OCI-M2 (cell line): ENCODE results near the gene ZNF839.
"Not testable (repeated sequence)": the region's sequence is repeated elsewhere in the genome, so short reads cannot be mapped to it uniquely, and the experiment has no call there.

Source experiments
- DNase-seq: peaks from one replicate; lab custom pipeline; 2025; ENCODE audit not compliant: unreplicated experiment; lab: John Stamatoyannopoulos, UW

ZNF839 gene

DNA sequence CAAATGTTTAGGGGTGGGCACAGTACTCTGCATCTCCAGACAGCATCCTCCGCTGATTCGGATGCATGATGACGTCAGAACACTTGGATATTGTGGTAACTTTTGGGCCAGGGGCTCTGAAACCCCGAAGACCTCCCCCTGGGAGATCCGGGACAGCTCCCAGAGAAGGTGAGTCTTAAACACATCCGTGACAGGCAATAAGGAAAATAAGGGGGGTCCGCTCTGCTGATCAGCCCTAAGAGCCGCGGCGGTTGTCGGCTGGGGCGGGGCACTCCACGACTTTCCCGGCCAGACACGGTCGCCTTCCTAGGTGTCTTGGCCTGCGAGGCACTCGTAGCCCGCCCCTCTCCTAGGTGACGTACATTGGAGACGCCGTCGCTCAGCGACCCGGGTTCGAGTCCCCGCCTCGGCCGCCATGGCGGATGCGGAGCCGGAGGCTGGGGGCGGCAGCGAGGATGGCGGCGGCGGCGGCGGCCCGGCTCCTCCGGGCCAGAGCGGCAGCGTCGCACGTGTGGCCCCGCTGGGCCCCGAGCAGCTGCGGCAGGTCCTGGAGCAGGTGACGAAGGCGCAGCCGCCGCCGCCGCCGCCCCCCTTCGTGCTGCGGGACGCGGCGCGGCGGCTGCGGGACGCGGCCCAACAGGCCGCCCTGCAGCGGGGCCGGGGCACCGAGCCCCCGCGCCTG lies at the start of gene ZNF839:
Gene ZNF839, plus strand, starts transcription at position 396 of the 682 bp plus-strand sequence. Its CDS starts 20 bp downstream, at position 416.
- peak; percentile 47 for DNase-seq

DNA sequence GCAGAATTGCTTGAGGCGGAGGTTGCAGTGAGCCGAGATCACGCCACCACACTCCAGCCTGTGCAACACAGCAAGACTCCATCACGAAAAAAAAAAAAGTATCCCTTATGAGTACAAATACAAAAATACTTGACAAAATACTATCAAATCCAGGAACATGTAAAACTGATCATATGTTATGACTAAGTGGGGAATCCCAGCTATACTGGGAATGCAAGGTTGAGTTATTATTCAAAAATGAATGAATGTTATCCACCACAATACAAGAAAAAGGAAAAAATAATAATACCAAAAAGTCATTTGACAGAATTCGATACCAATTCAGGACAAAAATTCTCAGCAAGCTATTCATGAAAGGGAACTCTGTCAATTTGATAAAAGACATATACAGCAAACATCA lies 47.2 kb upstream of the ZNF839 start:
- DNase-seq, result no peak

GRCh38 chr14:102275866-102276265 lies 43.7 kb upstream of the ZNF839 start:
- no peak for DNase-seq

DNA sequence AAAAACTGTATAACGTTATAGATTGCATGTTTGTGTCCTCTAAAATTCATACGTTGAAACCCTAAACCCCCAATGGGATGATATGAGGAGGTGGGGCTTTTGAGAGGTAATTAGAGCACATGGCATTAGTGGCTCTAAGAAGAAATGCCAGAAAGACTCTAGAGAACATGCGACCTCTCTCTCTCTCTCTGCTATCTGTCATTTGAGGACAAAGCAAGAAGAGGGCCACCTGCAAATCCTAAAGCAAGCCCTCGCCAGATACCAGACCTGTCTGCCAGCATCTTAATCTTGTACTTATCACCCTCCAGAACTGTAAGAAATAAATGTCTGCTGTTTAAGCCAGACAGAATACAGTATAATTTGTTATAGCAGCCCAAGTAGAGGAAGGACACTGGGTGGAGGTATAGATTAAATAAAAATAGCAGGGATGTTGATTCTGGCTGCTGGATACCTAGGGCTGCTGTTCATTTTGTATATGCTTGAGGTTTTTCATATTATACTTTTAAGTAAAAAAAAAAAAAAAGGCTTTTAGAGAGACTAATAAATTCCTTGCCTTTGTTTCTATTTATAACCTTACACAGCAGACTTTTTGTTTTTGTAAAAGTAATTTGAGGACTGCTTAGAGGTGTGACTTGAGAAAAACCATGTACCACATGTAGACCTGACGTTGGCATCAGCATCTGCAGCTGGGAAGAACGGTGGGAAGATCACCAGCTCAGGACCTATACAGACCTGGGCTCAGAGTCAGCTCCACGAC lies 41.5 kb upstream of the ZNF839 start:
- no peak for DNase-seq

DNA sequence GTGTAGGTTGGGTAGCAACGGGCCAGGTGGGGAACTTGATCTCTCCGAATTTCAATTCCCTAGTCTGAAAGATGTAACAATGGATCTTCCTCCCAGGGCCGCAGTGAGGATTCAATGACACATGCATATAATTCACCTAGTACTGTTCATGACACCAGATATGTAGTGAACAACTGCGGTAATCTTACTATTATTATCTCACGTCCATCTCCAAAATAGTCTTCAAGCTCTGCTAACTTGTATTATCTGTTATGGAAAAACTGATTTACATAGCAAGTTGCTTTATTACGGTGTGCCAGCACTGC lies 41.0 kb upstream of the ZNF839 start:
- DNase-seq, result no peak

- DNase-seq, result no peak
Measured at GRCh38 chr14:102279282-102279681, 40.3 kb upstream of the ZNF839 start.

DNA sequence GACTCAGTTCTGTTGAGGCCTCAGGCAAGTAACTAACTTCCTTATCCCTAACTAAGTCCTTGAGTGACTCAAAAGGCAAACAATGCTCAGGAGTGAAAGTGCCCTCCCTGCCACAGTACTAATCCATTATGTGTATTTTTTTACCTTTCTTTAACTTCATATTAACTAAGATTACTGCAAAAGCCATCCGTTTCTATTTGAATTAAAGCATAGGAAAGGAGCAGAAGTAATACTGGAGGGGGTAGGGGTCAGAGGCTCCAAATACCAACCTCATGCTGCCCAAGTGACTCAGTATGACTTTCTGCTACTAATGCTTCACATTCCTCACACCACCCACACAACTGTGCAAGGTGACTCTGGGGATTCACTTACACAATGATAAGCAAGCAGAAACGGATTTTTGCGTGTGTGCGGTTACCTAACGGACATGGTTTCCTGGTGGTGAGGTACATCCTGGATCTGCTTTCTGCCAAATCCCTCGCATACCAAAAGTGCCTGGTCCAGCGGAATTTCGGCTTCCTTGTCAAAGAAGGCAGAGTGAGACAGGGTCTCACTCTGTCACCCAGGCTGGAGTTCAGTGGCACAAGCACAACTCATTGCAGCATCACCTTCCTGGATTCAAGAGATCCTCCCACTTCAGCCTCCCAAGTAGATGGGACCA lies 39.7 kb upstream of the ZNF839 start:
- no peak for DNase-seq

DNA sequence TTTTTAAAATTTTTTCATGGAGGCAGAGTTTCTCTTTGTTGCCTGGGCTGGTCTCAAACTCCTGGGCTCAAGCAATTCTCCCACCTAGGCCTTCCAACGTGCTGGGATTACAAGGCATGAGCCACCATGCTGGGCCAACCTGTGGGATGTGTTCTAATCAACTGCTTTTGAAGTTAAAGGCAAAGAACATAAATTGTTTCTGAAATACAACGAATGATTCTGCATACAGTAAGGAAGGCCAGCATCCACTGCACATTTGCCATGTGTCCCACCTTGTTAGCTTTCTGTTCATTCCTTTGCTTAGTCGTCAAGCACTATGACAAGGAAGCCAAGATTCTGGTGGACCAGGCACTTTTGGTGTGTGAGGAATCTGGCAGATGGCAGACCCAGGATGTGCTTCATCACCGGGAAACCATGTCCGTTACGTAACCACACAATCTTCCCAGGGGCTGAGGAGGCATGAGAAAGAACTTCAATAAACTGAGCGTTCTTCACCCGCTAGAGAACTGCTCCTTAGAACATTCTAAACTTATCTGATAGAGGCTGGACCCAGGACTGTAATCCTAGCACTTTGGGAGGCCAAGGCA lies 39.1 kb upstream of the ZNF839 start:
- no peak for DNase-seq

DNA sequence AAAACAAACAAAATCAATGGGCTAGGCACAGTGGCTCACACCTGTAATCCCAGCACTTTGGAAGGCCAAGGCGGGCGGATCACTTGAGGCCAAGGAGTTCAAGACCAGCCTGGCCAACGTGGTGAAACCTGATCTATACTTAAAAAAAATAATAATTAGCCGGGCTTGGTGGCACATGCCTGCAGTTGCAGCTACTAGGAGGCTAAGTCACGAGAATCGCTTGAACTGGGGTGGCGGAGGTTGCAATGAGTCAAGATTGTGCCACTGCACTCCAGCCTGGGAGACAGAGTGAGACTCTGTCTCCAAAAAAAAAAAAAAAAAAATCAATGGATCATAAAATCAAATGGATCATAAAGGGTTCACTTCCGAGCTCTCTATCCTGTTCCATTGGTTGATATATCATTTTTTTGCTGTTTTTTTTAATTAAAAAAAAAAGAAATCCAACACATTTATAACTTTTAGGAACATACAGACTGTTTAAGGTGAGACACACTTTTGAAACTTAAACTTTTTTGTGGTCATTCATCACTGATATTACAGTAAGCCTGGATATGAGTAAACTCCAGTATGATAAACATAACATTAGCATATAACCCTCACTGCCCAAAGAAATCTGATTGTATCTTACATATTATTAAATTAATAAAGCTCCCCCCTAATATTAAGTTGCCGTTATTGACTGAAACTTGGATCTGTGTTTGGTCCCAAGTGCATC lies 36.6 kb upstream of the ZNF839 start:
- DNase-seq, result no peak

DNA sequence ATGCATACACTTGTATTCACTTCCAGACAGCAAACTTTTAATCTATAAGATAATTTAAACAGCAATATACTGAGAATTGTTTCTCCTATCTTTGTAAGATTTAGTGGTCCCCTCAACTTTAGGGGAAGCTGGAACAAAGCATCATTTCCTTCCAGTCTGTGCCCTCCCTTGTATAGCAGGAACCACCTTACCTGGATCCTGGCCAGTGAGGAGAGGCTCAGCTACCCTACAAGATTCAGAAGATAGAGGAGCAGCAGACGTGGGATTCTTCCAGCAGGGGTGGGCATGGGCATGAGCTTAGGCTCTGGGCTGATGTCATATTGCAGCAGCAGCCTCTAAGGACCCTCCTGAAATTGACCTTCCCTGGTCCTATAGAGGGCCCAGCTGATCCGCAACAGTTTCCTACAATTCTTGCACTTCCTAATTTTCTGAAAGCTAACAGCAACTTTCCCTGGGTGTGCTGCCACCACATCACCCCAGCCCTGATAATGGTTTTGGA lies 35.9 kb upstream of the ZNF839 start:
- DNase-seq, result no peak

DNA sequence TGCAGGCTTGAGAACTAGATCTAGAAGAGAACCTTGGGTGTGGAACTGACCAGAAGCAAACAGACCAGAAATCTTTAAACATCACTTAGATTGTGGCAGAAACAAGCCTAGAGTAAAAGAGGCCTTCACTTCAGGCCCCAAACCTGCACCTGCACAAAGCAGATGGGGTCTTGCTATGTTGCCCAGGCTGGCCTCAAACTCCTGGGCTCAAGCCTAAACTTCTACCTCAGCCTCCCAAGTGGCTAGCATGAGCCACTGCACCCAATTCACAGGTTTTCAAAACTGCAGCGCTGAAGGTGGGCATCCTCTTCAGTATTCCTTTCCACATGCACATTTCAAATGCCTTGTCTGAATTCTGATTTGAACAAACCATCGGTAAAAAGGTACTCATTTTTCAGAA lies 34.4 kb upstream of the ZNF839 start:
- DNase-seq, result no peak

DNA sequence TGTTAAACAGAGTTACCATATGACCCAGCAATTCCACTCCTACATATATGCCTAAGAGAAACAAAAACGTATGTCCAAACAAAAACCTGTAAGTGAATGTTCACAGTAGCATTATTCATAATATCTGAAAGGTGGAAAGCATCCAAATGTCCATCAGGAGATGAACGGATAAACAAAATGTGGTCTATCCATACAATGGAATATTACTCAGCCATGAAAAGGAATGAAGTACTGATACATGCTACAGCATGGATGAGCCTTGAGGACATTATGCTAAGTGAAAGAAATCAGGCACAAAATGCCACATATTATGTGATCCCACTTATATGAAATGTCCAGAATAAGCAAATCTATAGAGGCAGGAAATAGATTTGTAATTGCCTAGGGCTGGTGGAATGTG lies 31.4 kb upstream of the ZNF839 start:
- no peak for DNase-seq

DNA sequence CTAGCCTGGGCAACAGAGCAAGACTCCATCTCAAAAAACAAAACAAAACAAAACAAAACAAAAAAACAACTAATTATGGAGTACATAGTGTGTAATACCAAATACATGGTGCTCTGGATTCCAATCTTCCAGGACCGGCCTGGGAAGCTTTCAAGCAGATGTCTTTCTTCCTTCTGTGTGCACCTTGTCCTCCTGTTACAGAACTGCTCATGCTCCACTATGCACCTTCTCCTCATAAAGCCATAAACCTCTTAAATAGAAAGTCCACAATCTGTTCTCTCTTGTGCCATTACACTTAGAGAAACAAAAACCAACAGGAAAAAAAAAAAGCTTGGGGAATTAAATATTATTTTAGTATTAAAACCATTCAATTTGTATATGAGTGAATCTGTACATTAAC lies 27.1 kb upstream of the ZNF839 start:
- DNase-seq, result no peak

GRCh38 chr14:102293781-102294180 lies 25.8 kb upstream of the ZNF839 start:
- no peak for DNase-seq

- DNase-seq, result no peak
Measured at GRCh38 chr14:102295270-102295669, 24.3 kb upstream of the ZNF839 start.

GRCh38 chr14:102297436-102298170 lies 21.9 kb upstream of the ZNF839 start:
- DNase-seq, result no peak

- not testable (repeated sequence) for DNase-seq
Measured at GRCh38 chr14:102298303-102299070, 21.1 kb upstream of the ZNF839 start.

- no peak for DNase-seq
Measured at GRCh38 chr14:102303664-102304063, 15.9 kb upstream of the ZNF839 start.

- DNase-seq, result peak; percentile 95
Measured at GRCh38 chr14:102304611-102305506, 14.7 kb upstream of the ZNF839 start, which contains the start of gene MOK. Gene MOK, minus strand, starts transcription at chr14:102305164. Its CDS starts 196 bp downstream, at chr14:102304968.
